ENCODE results near the gene VWA8.

DNA sequence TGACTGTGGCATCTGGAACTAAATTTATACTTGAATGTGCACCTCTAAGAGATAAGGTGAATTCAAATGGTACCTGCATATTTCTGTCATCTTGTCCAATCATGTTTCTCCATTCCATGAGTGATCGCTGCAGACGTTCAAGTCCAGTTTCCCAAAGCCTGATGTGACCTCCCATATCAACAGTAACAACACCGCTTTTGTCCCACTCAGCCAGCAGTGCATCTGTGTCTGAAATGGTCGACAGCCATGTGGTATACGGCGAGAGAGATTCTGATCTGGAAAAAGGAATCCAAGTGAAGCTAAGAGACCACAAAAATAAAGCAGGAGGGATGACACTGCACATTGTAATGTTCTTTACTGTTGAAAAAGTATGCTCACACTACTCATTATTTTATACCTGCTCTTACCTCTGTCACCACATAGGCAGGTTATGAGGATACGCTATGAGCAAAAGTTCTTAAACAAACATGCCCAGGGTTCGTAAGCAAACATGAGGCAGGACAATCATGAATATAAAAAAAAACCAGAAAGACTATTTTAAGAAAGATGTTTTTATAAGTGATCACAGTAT is 290.0 kb downstream of the VWA8 start:
- TF ChIP-seq, protein P1, sequence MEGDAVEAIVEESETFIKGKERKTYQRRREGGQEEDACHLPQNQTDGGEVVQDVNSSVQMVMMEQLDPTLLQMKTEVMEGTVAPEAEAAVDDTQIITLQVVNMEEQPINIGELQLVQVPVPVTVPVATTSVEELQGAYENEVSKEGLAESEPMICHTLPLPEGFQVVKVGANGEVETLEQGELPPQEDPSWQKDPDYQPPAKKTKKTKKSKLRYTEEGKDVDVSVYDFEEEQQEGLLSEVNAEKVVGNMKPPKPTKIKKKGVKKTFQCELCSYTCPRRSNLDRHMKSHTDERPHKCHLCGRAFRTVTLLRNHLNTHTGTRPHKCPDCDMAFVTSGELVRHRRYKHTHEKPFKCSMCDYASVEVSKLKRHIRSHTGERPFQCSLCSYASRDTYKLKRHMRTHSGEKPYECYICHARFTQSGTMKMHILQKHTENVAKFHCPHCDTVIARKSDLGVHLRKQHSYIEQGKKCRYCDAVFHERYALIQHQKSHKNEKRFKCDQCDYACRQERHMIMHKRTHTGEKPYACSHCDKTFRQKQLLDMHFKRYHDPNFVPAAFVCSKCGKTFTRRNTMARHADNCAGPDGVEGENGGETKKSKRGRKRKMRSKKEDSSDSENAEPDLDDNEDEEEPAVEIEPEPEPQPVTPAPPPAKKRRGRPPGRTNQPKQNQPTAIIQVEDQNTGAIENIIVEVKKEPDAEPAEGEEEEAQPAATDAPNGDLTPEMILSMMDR (conservative IDR thresholded peaks at IDR 0.05; ENCODE audit: low read depth in 2 of 2): no peak
- TF ChIP-seq CREB1 (CRISPR knock-in tag; IDR thresholded peaks at IDR 0.05; ENCODE audit: low read depth): no peak
- TF ChIP-seq JUNB (IDR thresholded peaks at IDR 0.05; ENCODE audit: unreplicated experiment): no peak
- TF ChIP-seq, protein P2, sequence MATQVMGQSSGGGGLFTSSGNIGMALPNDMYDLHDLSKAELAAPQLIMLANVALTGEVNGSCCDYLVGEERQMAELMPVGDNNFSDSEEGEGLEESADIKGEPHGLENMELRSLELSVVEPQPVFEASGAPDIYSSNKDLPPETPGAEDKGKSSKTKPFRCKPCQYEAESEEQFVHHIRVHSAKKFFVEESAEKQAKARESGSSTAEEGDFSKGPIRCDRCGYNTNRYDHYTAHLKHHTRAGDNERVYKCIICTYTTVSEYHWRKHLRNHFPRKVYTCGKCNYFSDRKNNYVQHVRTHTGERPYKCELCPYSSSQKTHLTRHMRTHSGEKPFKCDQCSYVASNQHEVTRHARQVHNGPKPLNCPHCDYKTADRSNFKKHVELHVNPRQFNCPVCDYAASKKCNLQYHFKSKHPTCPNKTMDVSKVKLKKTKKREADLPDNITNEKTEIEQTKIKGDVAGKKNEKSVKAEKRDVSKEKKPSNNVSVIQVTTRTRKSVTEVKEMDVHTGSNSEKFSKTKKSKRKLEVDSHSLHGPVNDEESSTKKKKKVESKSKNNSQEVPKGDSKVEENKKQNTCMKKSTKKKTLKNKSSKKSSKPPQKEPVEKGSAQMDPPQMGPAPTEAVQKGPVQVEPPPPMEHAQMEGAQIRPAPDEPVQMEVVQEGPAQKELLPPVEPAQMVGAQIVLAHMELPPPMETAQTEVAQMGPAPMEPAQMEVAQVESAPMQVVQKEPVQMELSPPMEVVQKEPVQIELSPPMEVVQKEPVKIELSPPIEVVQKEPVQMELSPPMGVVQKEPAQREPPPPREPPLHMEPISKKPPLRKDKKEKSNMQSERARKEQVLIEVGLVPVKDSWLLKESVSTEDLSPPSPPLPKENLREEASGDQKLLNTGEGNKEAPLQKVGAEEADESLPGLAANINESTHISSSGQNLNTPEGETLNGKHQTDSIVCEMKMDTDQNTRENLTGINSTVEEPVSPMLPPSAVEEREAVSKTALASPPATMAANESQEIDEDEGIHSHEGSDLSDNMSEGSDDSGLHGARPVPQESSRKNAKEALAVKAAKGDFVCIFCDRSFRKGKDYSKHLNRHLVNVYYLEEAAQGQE (IDR thresholded peaks at IDR 0.05; ENCODE audit: unreplicated experiment): no peak
- TF ChIP-seq EZH2 (IDR thresholded peaks at IDR 0.05; ENCODE audit: low read depth, unreplicated experiment): no peak
- no peak for TF ChIP-seq EZH2phosphoT487 (IDR thresholded peaks at IDR 0.05; ENCODE audit: unreplicated experiment)
- TF ChIP-seq POLR2AphosphoS5 (IDR thresholded peaks at IDR 0.05; ENCODE audit: low read depth): no peak
- TF ChIP-seq, protein P3, sequence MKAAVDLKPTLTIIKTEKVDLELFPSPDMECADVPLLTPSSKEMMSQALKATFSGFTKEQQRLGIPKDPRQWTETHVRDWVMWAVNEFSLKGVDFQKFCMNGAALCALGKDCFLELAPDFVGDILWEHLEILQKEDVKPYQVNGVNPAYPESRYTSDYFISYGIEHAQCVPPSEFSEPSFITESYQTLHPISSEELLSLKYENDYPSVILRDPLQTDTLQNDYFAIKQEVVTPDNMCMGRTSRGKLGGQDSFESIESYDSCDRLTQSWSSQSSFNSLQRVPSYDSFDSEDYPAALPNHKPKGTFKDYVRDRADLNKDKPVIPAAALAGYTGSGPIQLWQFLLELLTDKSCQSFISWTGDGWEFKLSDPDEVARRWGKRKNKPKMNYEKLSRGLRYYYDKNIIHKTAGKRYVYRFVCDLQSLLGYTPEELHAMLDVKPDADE (IDR thresholded peaks at IDR 0.05): no peak
- TF ChIP-seq ZNF114 (CRISPR knock-in tag; IDR thresholded peaks at IDR 0.05): no peak

All from GM23338 (cell line).